Neural progenitor cell (in vitro differentiated cells): ENCODE data around the gene HINT3.

ENCODE experiments used
- EZH2 ChIP-seq: fragments of 200-600 bp; sonication (generic); IDR thresholded peaks from 2 replicates; pipeline ENCODE4 v1.6.1; 2017; ENCODE audit warnings: antibody characterized with exemption, mild to moderate bottlenecking, moderate library complexity
- TF ChIP-seq, protein P1 (sequence below): fragments of 200-600 bp; sonication (generic); IDR thresholded peaks from 2 replicates; pipeline ENCODE4 v1.5.1; 2017; ENCODE audit warnings: antibody characterized with exemption, mild to moderate bottlenecking

DNA sequence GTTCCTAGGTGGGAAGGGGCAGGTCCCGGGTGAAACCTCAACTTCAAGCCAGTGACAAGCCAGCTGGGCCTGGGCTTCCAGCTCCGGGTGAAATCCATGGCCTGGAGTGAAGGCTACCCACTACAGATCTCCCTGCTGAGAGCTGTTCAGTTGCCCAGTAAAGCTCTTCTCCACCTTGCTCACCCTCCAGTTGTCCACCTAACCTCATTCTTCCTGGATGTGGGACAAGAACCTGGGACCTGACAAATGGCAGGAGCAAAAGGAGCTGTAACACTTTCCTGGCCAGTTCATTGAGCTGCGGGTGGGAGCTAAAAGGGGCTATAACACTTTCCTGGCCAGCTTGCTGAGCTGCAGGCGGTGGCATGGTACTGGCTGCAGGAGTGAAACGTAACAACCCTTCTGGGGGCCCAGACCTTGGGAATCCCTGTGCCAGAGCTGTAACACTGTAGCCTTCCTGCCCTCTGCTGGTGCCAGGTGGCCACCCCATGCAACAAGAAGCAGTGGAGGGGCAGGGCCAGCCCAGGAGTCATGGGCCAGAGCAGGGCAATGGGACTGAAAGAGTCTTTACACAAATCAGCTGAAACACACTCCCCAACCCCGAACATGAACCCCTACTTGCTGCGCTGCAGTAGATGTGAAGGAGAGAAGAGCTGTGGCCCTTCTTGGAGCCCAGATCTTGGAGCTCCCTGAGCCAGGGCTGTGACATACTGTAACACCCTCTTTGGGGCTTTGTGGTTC is 3.6 kb upstream of the HINT3 start:
- TF ChIP-seq, protein P1, sequence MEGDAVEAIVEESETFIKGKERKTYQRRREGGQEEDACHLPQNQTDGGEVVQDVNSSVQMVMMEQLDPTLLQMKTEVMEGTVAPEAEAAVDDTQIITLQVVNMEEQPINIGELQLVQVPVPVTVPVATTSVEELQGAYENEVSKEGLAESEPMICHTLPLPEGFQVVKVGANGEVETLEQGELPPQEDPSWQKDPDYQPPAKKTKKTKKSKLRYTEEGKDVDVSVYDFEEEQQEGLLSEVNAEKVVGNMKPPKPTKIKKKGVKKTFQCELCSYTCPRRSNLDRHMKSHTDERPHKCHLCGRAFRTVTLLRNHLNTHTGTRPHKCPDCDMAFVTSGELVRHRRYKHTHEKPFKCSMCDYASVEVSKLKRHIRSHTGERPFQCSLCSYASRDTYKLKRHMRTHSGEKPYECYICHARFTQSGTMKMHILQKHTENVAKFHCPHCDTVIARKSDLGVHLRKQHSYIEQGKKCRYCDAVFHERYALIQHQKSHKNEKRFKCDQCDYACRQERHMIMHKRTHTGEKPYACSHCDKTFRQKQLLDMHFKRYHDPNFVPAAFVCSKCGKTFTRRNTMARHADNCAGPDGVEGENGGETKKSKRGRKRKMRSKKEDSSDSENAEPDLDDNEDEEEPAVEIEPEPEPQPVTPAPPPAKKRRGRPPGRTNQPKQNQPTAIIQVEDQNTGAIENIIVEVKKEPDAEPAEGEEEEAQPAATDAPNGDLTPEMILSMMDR = peak; percentile 61
- no peak for TF ChIP-seq EZH2
